ENCODE measurements around the gene VSTM5. TPM values are rescaled to one million over a fixed set of nuclear protein-coding genes. Genes with fewer than 3 reads are reported as not detected.

The VSTM5 gene
- total RNA-seq, 1 experiment from 2014 or later = 0.35 TPM

- TF ChIP-seq TCF7 (CRISPR knock-in tag; IDR thresholded peaks at IDR 0.05; ENCODE audit: low read depth) (no peak), ZMAT4 (CRISPR knock-in tag; IDR thresholded peaks at IDR 0.05) (no peak), TEAD4 (CRISPR knock-in tag; IDR thresholded peaks at IDR 0.05) (0 out of 2 replicates have a peak, but pooled peaks have one; percentile 28), CBFB (CRISPR knock-in tag; IDR thresholded peaks at IDR 0.05; ENCODE audit: low read depth) (no peak), FOXJ3 (CRISPR knock-in tag; IDR thresholded peaks at IDR 0.05; ENCODE audit: borderline replicate concordance) (no peak), HMGXB4 (CRISPR knock-in tag; IDR thresholded peaks at IDR 0.05) (no peak), NR1H2 (CRISPR knock-in tag; IDR thresholded peaks at IDR 0.05) (no peak), NR2C2 (CRISPR knock-in tag; IDR thresholded peaks at IDR 0.05) (no peak), IRF2 (CRISPR knock-in tag; IDR thresholded peaks at IDR 0.05; ENCODE audit: borderline replicate concordance, low read depth) (no peak), MAX (CRISPR knock-in tag; IDR thresholded peaks at IDR 0.05) (no peak), USF2 (CRISPR knock-in tag; IDR thresholded peaks at IDR 0.05) (no peak), CDX4 (CRISPR knock-in tag; IDR thresholded peaks at IDR 0.05; ENCODE audit: borderline replicate concordance) (no peak), FOXP1 (CRISPR knock-in tag; IDR thresholded peaks at IDR 0.05; ENCODE audit: borderline replicate concordance) (0 out of 2 replicates have a peak, but pooled peaks have one; percentile 21), GABPB1 (CRISPR knock-in tag; IDR thresholded peaks at IDR 0.05) (no peak), ZNF416 (CRISPR knock-in tag; IDR thresholded peaks at IDR 0.05) (no peak), JUN (CRISPR knock-in tag; IDR thresholded peaks at IDR 0.05) (no peak), ZNF138 (CRISPR knock-in tag; conservative IDR thresholded peaks at IDR 0.05) (0 out of 2 replicates have a peak, but pooled peaks have one; percentile 67), TP53 (CRISPR knock-in tag; IDR thresholded peaks at IDR 0.05) (no peak)
- TF ChIP-seq, protein P1, sequence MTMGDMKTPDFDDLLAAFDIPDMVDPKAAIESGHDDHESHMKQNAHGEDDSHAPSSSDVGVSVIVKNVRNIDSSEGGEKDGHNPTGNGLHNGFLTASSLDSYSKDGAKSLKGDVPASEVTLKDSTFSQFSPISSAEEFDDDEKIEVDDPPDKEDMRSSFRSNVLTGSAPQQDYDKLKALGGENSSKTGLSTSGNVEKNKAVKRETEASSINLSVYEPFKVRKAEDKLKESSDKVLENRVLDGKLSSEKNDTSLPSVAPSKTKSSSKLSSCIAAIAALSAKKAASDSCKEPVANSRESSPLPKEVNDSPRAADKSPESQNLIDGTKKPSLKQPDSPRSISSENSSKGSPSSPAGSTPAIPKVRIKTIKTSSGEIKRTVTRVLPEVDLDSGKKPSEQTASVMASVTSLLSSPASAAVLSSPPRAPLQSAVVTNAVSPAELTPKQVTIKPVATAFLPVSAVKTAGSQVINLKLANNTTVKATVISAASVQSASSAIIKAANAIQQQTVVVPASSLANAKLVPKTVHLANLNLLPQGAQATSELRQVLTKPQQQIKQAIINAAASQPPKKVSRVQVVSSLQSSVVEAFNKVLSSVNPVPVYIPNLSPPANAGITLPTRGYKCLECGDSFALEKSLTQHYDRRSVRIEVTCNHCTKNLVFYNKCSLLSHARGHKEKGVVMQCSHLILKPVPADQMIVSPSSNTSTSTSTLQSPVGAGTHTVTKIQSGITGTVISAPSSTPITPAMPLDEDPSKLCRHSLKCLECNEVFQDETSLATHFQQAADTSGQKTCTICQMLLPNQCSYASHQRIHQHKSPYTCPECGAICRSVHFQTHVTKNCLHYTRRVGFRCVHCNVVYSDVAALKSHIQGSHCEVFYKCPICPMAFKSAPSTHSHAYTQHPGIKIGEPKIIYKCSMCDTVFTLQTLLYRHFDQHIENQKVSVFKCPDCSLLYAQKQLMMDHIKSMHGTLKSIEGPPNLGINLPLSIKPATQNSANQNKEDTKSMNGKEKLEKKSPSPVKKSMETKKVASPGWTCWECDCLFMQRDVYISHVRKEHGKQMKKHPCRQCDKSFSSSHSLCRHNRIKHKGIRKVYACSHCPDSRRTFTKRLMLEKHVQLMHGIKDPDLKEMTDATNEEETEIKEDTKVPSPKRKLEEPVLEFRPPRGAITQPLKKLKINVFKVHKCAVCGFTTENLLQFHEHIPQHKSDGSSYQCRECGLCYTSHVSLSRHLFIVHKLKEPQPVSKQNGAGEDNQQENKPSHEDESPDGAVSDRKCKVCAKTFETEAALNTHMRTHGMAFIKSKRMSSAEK (CRISPR knock-in tag; IDR thresholded peaks at IDR 0.05; ENCODE audit: borderline replicate concordance) = no peak
- TF ChIP-seq, protein P2, sequence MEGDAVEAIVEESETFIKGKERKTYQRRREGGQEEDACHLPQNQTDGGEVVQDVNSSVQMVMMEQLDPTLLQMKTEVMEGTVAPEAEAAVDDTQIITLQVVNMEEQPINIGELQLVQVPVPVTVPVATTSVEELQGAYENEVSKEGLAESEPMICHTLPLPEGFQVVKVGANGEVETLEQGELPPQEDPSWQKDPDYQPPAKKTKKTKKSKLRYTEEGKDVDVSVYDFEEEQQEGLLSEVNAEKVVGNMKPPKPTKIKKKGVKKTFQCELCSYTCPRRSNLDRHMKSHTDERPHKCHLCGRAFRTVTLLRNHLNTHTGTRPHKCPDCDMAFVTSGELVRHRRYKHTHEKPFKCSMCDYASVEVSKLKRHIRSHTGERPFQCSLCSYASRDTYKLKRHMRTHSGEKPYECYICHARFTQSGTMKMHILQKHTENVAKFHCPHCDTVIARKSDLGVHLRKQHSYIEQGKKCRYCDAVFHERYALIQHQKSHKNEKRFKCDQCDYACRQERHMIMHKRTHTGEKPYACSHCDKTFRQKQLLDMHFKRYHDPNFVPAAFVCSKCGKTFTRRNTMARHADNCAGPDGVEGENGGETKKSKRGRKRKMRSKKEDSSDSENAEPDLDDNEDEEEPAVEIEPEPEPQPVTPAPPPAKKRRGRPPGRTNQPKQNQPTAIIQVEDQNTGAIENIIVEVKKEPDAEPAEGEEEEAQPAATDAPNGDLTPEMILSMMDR (IDR thresholded peaks at IDR 0.05) = no peak
- DNase-seq (ENCODE audit: low spot score) (peak; percentile 56), ATAC-seq (peak; percentile 77)
- Mint-ChIP-seq H3K36me3 (0 out of 2 replicates have a peak, but pooled peaks cover 3% of the 10 kb centered on the region), H3K27ac (no peak overlapping the region), H3K4me3 (no peak overlapping the region), H3K9me3 (peaks cover 6% of the 10 kb centered on the region; the same call in 1 of the 2 replicates), H3K4me1 (peaks cover 12% of the 10 kb centered on the region), H3K27me3 (ENCODE audit: low read depth) (no peaks in the 10 kb centered on the region)
- CTCF ChIA-PET = no interaction called here
- POLR2A ChIA-PET = interaction anchor here (1.0 to 1.8 kb wide), 2 partner anchors 11 to 32 kb away, joined by 3 to 6 read pairs; partner anchors contain the start of genes C11orf54, MED17 and TAF1D
These were observed 77.4 kb downstream of the VSTM5 start for GRCh38 chr11:93773045-93773477.

Data from WTC11 (cell line).